Middle frontal gyrus (tissue), 1 donor: Measurements from ENCODE around the gene DGKD.
"Not testable (repeated sequence)": the region's sequence is repeated elsewhere in the genome, so short reads cannot be mapped to it uniquely, and the experiment has no call there.

Experiments
- DNase-seq: peaks from one replicate; pipeline ENCODE4 v3.0.0-alpha.2; 2015; ENCODE audit warnings: low spot score; ENCODE audit errors: extremely low spot score

DGKD gene

GRCh38 chr2:233358947-233359346 is 4.7 kb downstream of the DGKD start:
- DNase-seq: no peak

- DNase-seq: no peak
Measured at GRCh38 chr2:233359823-233360222, 5.5 kb downstream of the DGKD start.

- no peak for DNase-seq
Measured at GRCh38 chr2:233360771-233361176, 6.5 kb downstream of the DGKD start.

- no peak for DNase-seq
Measured at GRCh38 chr2:233361297-233361696, 7.0 kb downstream of the DGKD start.

GRCh38 chr2:233362742-233363141 is 8.4 kb downstream of the DGKD start:
- DNase-seq: no peak

- DNase-seq: no peak
Measured at GRCh38 chr2:233363744-233364235, 9.5 kb downstream of the DGKD start.

GRCh38 chr2:233365861-233366520 is 11.7 kb downstream of the DGKD start:
- DNase-seq: no peak

- no peak for DNase-seq
Measured at GRCh38 chr2:233367586-233367985, 13.3 kb downstream of the DGKD start.

- DNase-seq: no peak
Measured at GRCh38 chr2:233368756-233369155, 14.5 kb downstream of the DGKD start.

- DNase-seq: no peak
Measured at GRCh38 chr2:233369462-233369861, 15.2 kb downstream of the DGKD start.

GRCh38 chr2:233369897-233370685 is 15.8 kb downstream of the DGKD start:
- DNase-seq: no peak

- DNase-seq: no peak
Measured at GRCh38 chr2:233371641-233372040, 17.3 kb downstream of the DGKD start.

- DNase-seq: no peak
Measured at GRCh38 chr2:233372855-233373254, 18.6 kb downstream of the DGKD start.

- DNase-seq: no peak
Measured at GRCh38 chr2:233373316-233373715, 19.0 kb downstream of the DGKD start.

- not testable (repeated sequence) for DNase-seq
Measured at GRCh38 chr2:233374776-233375175, 20.5 kb downstream of the DGKD start.

GRCh38 chr2:233375490-233376314 is 21.4 kb downstream of the DGKD start:
- DNase-seq: no peak

GRCh38 chr2:233379034-233379433 is 24.7 kb downstream of the DGKD start:
- DNase-seq: no peak

GRCh38 chr2:233379441-233379840 is 25.1 kb downstream of the DGKD start:
- DNase-seq: no peak

GRCh38 chr2:233380132-233380895 is 26.0 kb downstream of the DGKD start:
- no peak for DNase-seq

- no peak for DNase-seq
Measured at GRCh38 chr2:233380995-233381637, 26.8 kb downstream of the DGKD start.

- DNase-seq: no peak
Measured at GRCh38 chr2:233381638-233381995, 27.3 kb downstream of the DGKD start.
